Astrocyte (in vitro differentiated cells and primary cell): ENCODE measurements around the gene GDPD5. TPM values are rescaled to one million over a fixed set of nuclear protein-coding genes. Genes with fewer than 3 reads are reported as not detected.

Experiments used
- DNase-seq: peaks from one replicate; pipeline ENCODE4 v3.0.0-alpha.2; 2010; ENCODE audit warnings: low read depth
- FAIRE-seq: peaks from 2 replicates; lab custom pipeline; 2011; peaks lifted over from hg19 to GRCh38; lab: Jason Lieb, UNC
- H2AFZ ChIP-seq: 2 replicates; pipeline ENCODE4 v1.6.0; 2012; ENCODE audit warnings: low read depth, low read length, inconsistent platforms
- H3K27ac ChIP-seq: 2 replicates; pipeline ENCODE4 v1.5.1; 2011; ENCODE audit warnings: low read depth, low read length, inconsistent platforms
- H3K27me3 ChIP-seq: 2 replicates; pipeline ENCODE4 v1.6.0; 2011; ENCODE audit warnings: low read length, inconsistent platforms; ENCODE audit not compliant: insufficient read depth
- H3K36me3 ChIP-seq: 2 replicates; pipeline ENCODE4 v1.5.1; 2011; ENCODE audit warnings: low read length, inconsistent platforms; ENCODE audit not compliant: insufficient read depth
- H3K4me1 ChIP-seq: 2 replicates; pipeline ENCODE4 v1.5.1; 2011; ENCODE audit warnings: low read length, inconsistent platforms; ENCODE audit not compliant: insufficient read depth
- H3K4me2 ChIP-seq: 2 replicates; pipeline ENCODE4 v1.6.0; 2012; ENCODE audit warnings: low read length, inconsistent platforms
- H3K4me3 ChIP-seq: 2 replicates; pipeline ENCODE4 v1.5.1; 2011; ENCODE audit warnings: low read depth, mild to moderate bottlenecking, low read length, inconsistent platforms; ENCODE audit not compliant: insufficient read depth
- H3K79me2 ChIP-seq: 2 replicates; pipeline ENCODE4 v1.6.0; 2012; ENCODE audit warnings: mild to moderate bottlenecking, low read length, inconsistent platforms; ENCODE audit not compliant: insufficient read depth
- H3K9ac ChIP-seq: 2 replicates; pipeline ENCODE4 v1.6.0; 2012; ENCODE audit warnings: mild to moderate bottlenecking, low read length, inconsistent platforms
- H3K9me3 ChIP-seq: 2 replicates; pipeline ENCODE4 v1.5.1; 2012; ENCODE audit warnings: low read depth, mild to moderate bottlenecking, low read length, inconsistent platforms; ENCODE audit not compliant: insufficient read depth
- H4K20me1 ChIP-seq: 2 replicates; pipeline ENCODE4 v1.6.0; 2012; ENCODE audit warnings: low read length, inconsistent platforms; ENCODE audit not compliant: insufficient read depth
- H3K27ac Mint-ChIP-seq: one replicate; pipeline ENCODE4 v1.8.0; 2021; ENCODE audit warnings: mild to moderate bottlenecking, mixed read lengths; ENCODE audit not compliant: unreplicated experiment
- H3K27me3 Mint-ChIP-seq: one replicate; pipeline ENCODE4 v1.8.0; 2021; ENCODE audit warnings: low read depth, mixed read lengths; ENCODE audit not compliant: unreplicated experiment
- H3K36me3 Mint-ChIP-seq: one replicate; pipeline ENCODE4 v1.8.0; 2021; ENCODE audit warnings: low read depth, mixed read lengths; ENCODE audit not compliant: unreplicated experiment
- H3K4me1 Mint-ChIP-seq: one replicate; pipeline ENCODE4 v1.8.0; 2021; ENCODE audit warnings: low read depth, mixed read lengths; ENCODE audit not compliant: unreplicated experiment
- H3K4me3 Mint-ChIP-seq: one replicate; pipeline ENCODE4 v1.8.0; 2021; ENCODE audit warnings: mild to moderate bottlenecking, moderate library complexity, mixed read lengths; ENCODE audit not compliant: unreplicated experiment
- H3K9me3 Mint-ChIP-seq: one replicate; pipeline ENCODE4 v1.8.0; 2021; ENCODE audit warnings: mild to moderate bottlenecking, mixed read lengths; ENCODE audit not compliant: unreplicated experiment
- EZH2 ChIP-seq: IDR thresholded peaks from 2 replicates; pipeline ENCODE4 v1.6.1; 2012; ENCODE audit warnings: mild to moderate bottlenecking, low read length, inconsistent platforms; ENCODE audit not compliant: insufficient read depth
- total RNA-seq: library from RNA; stranded (reverse); gene quantifications from 2 replicates; pipeline ENCODE4 v1.2.1, GENCODE V29; 2021
- TF ChIP-seq, protein P1 (sequence below): IDR thresholded peaks from 2 replicates; pipeline ENCODE4 v1.5.1; 2011; ENCODE audit warnings: low read depth, mild to moderate bottlenecking, inconsistent platforms, low read length, moderate library complexity; ENCODE audit not compliant: insufficient read depth

GDPD5 gene
- total RNA-seq, 1 donor from 2014 or later = 9.4 TPM

DNA sequence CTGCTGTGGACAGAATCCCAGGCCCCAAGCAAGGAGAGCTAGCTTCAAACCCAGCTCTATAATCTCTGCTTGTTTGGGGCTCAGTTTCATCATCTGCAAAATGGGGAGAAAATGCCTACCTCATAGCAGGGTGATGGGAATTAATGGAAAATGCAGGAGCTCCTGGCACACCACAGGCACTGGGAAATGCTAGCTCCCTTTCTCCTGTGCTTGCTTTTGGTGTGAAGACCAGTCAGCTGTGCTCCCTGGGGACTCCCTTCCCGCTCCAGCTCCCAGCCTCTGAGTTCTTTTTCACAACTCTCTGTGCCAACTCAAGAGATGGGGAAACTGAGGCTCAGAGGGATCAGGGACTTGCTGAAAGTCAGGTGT, 28.1 kb upstream of the GDPD5 start:
- no peaks in the 10 kb centered on the region for H3K27me3 Mint-ChIP-seq
- H3K9ac ChIP-seq = peak overlapping the region; percentile 38
- peaks cover 32% of the 10 kb centered on the region for H3K4me1 ChIP-seq
- H3K79me2 ChIP-seq = no peaks in the 10 kb centered on the region
- peak overlapping the region; percentile 62 for H3K4me2 ChIP-seq
- no peak overlapping the region for H2AFZ ChIP-seq
- H3K4me3 Mint-ChIP-seq = no peak overlapping the region
- peak overlapping the region; percentile 96 for H3K27ac Mint-ChIP-seq
- no peaks in the 10 kb centered on the region for H3K27me3 ChIP-seq
- no peaks in the 10 kb centered on the region for H3K36me3 ChIP-seq
- H3K4me3 ChIP-seq = no peak overlapping the region
- H3K9me3 Mint-ChIP-seq = no peaks in the 10 kb centered on the region
- peaks cover 21% of the 10 kb centered on the region for H3K4me1 Mint-ChIP-seq
- no peak for DNase-seq
- H3K9me3 ChIP-seq = no peaks in the 10 kb centered on the region
- no peaks in the 10 kb centered on the region for H4K20me1 ChIP-seq
- no peaks in the 10 kb centered on the region for H3K36me3 Mint-ChIP-seq
- TF ChIP-seq, protein P1, sequence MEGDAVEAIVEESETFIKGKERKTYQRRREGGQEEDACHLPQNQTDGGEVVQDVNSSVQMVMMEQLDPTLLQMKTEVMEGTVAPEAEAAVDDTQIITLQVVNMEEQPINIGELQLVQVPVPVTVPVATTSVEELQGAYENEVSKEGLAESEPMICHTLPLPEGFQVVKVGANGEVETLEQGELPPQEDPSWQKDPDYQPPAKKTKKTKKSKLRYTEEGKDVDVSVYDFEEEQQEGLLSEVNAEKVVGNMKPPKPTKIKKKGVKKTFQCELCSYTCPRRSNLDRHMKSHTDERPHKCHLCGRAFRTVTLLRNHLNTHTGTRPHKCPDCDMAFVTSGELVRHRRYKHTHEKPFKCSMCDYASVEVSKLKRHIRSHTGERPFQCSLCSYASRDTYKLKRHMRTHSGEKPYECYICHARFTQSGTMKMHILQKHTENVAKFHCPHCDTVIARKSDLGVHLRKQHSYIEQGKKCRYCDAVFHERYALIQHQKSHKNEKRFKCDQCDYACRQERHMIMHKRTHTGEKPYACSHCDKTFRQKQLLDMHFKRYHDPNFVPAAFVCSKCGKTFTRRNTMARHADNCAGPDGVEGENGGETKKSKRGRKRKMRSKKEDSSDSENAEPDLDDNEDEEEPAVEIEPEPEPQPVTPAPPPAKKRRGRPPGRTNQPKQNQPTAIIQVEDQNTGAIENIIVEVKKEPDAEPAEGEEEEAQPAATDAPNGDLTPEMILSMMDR = no peak
- TF ChIP-seq EZH2 = no peak
- peak overlapping the region; percentile 33 for H3K27ac ChIP-seq
- no peak for FAIRE-seq

DNA sequence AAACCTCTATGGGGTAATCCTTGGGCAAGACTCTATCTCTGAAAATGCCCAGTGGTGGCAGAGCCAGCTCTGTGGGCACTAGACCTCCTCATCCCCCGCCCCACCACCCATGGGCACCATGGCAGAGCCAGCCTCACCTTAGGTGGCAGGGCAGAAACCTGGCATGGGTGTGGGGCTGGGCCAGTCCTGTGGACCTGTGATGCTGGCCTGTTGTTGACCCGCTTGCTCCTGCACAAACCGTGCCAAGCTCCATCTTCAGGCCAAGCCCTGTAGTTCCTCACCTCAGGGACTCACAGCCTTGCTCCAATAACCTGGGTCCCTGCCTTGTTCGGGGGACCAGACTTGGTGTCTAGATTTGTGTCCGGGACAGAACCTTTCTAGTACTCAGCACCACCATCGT, 27.4 kb upstream of the GDPD5 start:
- Mint-ChIP-seq H3K4me3 (no peak overlapping the region), H3K36me3 (no peaks in the 10 kb centered on the region), H3K4me1 (peaks cover 15% of the 10 kb centered on the region), H3K27ac (no peak overlapping the region), H3K27me3 (no peaks in the 10 kb centered on the region), H3K9me3 (no peaks in the 10 kb centered on the region)
- Histone ChIP-seq H3K27me3 (no peaks in the 10 kb centered on the region), H3K4me2 (no peak overlapping the region), H3K36me3 (no peaks in the 10 kb centered on the region), H3K4me3 (no peak overlapping the region), H2AFZ (no peak overlapping the region), H4K20me1 (no peaks in the 10 kb centered on the region), H3K9me3 (no peaks in the 10 kb centered on the region), H3K27ac (no peak overlapping the region), H3K9ac (no peak overlapping the region), H3K79me2 (no peaks in the 10 kb centered on the region), H3K4me1 (peaks cover 25% of the 10 kb centered on the region)
- TF ChIP-seq, protein P1 = no peak
- no peak for TF ChIP-seq EZH2
- DNase-seq (no peak), FAIRE-seq (no peak)

DNA sequence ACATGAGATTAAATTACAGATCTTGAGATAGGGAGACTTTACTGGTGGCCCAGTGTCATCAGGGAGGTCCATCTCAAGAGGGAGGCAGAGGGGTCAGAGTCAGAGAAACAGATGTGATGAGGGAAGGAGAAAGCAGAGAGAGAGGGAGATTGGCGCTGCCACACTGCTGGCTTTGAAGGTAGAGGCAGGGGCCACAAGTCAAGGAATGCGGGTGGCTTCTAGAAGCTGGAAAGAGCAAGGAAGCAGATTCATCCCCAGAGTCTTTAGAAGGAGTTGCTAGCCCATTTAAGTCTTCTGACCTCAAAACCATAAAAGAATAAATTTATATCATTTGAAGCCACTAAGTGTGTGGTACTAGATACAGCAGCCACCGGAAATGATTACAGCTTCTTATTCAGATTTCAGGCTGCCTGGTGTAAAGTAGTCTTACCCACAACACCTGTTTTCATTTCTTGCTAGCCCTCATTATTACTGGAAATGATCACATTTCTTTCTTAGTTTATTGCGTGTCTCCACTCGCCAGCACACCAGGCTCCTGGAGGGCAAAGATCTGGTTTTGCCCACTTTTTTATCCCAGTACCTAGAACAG, 23.7 kb upstream of the GDPD5 start:
- H3K79me2 ChIP-seq = no peaks in the 10 kb centered on the region
- H3K27ac ChIP-seq = no peak overlapping the region
- H3K9me3 ChIP-seq = no peaks in the 10 kb centered on the region
- H3K9me3 Mint-ChIP-seq = no peaks in the 10 kb centered on the region
- no peaks in the 10 kb centered on the region for H3K36me3 ChIP-seq
- no peak for TF ChIP-seq EZH2
- TF ChIP-seq, protein P1 = no peak
- peak overlapping the region; percentile 50 for H3K27ac Mint-ChIP-seq
- no peak overlapping the region for H3K4me3 Mint-ChIP-seq
- no peak for FAIRE-seq
- H3K4me2 ChIP-seq = no peak overlapping the region
- peaks cover 9% of the 10 kb centered on the region for H3K4me1 ChIP-seq
- no peaks in the 10 kb centered on the region for H3K36me3 Mint-ChIP-seq
- peaks cover 4% of the 10 kb centered on the region for H3K27me3 ChIP-seq
- peaks cover 4% of the 10 kb centered on the region for H3K27me3 Mint-ChIP-seq
- peaks cover 8% of the 10 kb centered on the region for H3K4me1 Mint-ChIP-seq
- H4K20me1 ChIP-seq = no peaks in the 10 kb centered on the region
- H3K4me3 ChIP-seq = no peak overlapping the region
- no peak overlapping the region for H3K9ac ChIP-seq
- no peak overlapping the region for H2AFZ ChIP-seq
- no peak for DNase-seq
